ENCODE data around the gene POLR3H.

Gene POLR3H

DNA sequence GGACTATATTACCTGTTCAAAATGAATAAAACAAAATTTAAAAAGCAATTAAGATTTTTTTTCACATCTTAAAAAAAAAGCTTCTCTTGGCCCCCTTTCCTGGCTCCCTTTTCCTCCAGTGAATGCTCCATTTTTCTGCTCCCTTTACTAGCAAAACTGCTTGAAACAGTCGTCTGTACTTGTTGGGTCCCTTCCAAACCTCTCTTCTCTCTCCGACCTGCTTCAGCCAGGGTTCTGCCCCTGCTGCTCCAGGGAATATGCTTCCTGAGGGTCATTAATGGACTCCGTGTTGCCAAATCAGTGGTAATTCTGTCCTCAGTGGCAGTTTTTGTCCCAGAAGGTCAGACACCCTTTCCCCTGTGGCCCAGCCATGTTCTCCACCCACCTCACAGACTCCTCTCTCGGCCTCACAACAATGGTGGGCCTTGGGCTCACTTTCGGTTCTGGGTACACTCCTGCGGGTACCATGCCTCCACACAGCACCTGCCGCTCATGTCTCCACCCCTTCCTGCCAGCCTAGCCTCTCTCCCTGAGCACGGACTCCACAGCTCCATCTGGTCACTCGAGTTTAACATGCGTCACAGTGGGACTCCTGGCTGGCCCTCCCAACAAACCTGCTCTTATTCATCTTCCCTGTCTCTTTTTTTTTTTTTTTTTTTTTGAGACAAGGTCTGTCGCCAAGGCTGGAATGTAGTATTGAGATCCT, 7.8 kb upstream of the POLR3H start:
- TF ChIP-seq GATA2 (IDR thresholded peaks at IDR 0.05; ENCODE audit: low read depth, low read length) (no peak), GATA3 (IDR thresholded peaks at IDR 0.05; ENCODE audit: low read depth, low read length) (no peak)

DNA sequence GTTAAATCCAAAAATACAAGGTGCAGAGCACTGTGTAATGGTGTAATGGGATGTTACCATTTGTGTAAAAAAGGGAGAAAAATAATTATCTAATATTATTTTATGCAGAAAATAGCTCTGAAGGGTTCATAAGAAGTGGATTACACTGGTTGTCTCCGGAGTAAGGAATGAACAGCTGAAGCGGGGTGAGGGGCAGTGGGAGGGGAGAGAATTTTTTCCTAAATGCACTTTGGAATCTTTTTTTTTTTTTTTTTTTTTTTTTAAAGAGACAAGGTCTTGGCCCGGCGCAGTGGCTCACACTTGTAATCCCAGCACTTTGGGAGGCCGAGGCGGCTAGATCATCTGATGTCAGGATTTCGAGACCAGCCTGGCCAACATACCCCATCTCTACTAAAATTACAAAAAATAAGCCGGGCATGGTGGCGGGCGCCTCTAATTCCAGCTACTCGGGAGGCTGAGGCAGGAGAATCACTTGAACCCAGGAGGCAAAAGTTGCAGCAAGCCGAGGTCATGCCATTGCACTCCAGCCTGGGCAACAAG, 6.8 kb upstream of the POLR3H start:
- TF ChIP-seq GATA3 (IDR thresholded peaks at IDR 0.05; ENCODE audit: low read depth, low read length) (no peak), GATA2 (IDR thresholded peaks at IDR 0.05; ENCODE audit: low read depth, low read length) (no peak)

DNA sequence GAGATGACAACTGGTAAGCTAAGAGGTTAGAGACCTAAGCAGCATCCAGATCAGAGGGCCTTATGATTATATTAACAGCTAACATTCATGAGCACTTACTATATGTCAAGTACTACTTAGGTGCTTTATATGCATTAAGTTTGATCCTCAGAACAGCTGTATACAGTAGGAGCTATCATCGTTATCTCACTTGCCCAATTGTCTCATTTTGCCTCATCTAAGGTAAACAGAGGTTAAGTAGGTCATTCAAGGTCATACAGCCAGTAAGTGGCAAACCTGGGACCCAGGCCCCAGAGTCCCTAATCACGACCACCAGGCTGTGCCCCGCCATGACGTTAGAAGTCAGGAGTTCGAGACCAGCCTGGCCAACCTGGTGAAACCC, 4.6 kb upstream of the POLR3H start:
- TF ChIP-seq GATA2 (IDR thresholded peaks at IDR 0.05; ENCODE audit: low read depth, low read length) (no peak), GATA3 (IDR thresholded peaks at IDR 0.05; ENCODE audit: low read depth, low read length) (no peak)

DNA sequence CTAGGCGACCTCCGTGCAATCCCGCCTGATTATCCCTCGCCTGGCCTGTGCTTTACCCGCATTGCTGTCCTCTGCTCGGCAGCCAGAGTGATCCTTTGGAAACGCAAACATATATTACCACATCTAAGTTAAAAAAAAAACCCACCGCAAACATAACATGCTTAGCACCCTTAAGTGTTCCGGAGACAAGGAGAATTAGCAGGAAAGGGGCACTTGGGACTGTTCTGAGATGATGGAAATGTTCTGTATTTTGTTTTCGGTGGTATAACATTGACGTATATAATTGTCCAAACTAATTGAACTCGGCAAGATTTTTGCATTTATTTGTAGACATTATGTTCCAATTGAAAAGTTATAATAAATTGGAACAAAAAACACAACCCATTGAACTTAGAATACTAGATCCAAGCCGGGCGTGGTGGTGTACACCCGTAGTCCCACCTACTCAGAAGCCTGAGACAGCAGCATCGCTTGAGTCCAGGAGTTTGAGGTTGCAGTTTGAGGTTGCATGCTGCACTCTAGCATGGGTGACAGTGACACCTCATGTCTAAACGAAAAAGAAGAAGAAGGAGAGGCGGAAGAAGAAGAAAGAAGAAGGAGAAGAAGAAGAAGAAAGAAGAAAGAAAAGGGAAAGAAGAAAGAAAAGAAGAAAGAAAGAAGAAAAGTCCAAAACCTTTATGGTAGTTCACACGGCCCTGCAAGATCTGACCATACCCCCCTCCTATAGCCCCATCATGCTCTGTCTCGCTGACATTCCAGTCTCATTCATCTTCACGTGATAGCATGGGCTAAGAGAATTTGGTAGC, 604 bp upstream of the POLR3H start:
- TF ChIP-seq GATA3 (IDR thresholded peaks at IDR 0.05; ENCODE audit: low read depth, low read length) (no peak), GATA2 (IDR thresholded peaks at IDR 0.05; ENCODE audit: low read depth, low read length) (no peak)

DNA sequence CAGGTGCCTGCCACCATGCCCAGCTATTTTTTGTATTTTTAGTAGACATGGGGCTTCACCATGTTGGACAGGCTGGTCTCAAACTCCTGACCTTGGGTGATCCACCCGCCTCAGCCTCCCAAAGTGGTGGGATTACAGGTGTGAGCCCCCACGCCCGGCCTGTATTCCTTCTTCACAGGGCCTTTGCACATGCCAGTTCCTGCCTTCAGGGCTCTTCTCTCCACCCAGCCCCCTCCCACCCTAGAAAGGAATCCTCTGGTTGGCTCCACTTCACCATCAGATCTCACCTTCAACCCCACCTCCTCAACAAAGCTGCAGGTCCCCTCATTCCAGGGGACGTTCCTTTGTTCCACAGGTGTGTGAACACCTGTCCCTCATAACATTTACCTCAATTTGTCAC, 2.0 kb downstream of the POLR3H start:
- no peak for TF ChIP-seq GATA3 (IDR thresholded peaks at IDR 0.05; ENCODE audit: low read depth, low read length)
- TF ChIP-seq GATA2 (IDR thresholded peaks at IDR 0.05; ENCODE audit: low read depth, low read length), result no peak

DNA sequence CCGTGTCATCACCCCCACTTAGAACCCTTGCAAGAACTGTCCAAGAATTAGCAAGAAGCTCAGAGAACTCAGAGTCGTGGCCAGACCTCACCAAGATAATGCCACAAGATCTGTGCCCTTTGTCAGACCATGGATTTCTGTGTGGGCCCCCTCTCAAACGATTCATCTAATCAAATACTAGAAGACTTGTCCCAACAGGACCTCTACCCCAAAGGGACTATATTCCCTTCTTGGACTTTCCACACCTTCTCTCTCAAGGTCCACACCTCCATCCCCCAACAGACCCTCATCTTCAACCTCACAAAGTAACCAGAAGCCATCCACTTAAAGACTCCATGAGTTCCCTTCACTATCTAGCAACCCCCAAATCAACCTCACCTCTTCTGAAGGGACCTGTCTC, 2.8 kb downstream of the POLR3H start:
- no peak for TF ChIP-seq GATA2 (IDR thresholded peaks at IDR 0.05; ENCODE audit: low read depth, low read length)
- no peak for TF ChIP-seq GATA3 (IDR thresholded peaks at IDR 0.05; ENCODE audit: low read depth, low read length)

DNA sequence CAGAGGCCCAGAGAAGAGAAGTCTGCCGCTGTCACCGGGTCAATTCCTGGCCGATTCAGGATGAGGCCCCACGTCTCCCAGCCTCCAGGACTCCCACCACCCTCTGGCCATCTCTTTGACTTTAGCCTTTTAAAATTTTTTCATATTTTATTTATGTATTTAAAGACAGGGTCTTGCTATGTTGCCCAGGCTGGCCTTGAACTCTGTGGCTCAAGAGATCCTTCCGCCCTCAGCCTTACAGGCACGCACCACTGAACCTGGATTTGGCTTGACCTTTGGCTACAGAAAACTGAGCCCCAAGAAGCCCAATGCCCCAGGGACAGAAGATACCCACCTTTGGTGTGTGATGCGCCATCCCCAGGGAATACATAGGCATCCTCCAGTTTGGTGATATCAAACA, 3.9 kb downstream of the POLR3H start:
- no peak for TF ChIP-seq GATA3 (IDR thresholded peaks at IDR 0.05; ENCODE audit: low read depth, low read length)
- TF ChIP-seq GATA2 (IDR thresholded peaks at IDR 0.05; ENCODE audit: low read depth, low read length), result no peak

DNA sequence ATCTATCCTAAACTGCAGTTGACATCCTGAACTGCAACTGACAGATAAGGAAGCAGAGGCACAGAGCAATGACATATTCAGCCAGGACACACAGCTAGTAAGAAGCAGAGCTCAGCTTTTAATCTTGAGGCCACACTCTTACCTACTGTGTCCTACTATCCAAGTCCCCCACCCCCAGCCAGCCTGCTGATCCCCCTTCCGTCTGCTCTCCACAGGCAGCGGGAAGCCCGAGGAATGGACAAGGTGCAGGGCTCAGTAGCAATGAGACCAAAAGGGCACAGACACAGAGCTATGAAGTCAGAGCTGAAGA, 4.3 kb downstream of the POLR3H start:
- no peak for TF ChIP-seq GATA3 (IDR thresholded peaks at IDR 0.05; ENCODE audit: low read depth, low read length)
- TF ChIP-seq GATA2 (IDR thresholded peaks at IDR 0.05; ENCODE audit: low read depth, low read length), result no peak

DNA sequence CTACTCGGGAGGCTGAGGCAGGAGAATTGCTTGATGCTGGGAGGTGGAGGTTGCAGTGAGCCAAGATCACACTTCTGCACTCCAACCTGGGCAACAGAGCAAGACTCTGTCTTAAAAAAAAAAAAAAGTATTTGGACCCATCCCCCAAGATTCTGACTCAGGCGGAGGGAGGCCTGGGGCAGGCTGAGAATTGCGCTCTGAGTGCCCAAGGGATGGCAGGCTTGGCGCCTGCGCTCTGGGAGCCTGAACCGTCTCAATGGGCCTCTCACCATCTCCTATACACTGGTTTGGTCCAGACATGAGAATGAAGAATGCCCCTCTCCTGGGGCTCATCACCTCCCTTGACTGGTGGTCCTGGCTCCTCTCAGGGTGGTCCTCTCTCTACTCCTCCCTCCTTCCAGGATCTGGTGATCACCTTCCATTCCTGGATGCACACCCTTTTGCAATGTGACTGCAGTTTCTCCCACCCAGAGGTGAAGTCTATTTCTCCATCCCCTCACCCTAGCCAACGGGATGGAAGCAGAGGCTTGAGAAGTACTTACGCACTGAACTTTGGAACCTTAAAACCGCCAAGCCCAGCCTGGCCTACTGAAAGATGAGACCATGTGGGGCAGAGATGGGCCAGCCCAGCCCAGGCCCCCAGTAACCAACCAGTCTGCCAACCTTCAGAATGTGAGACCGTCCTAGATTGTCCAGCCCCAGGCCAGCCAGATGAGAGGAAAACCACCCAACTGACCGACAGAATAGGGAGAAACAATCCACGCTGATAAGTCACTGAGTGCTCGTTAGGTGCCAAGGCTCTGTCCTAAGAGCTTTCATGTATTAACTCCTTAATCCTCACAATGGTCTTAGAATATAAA, 4.9 kb downstream of the POLR3H start:
- TF ChIP-seq GATA3 (IDR thresholded peaks at IDR 0.05; ENCODE audit: low read depth, low read length) (no peak), GATA2 (IDR thresholded peaks at IDR 0.05; ENCODE audit: low read depth, low read length) (no peak)

DNA sequence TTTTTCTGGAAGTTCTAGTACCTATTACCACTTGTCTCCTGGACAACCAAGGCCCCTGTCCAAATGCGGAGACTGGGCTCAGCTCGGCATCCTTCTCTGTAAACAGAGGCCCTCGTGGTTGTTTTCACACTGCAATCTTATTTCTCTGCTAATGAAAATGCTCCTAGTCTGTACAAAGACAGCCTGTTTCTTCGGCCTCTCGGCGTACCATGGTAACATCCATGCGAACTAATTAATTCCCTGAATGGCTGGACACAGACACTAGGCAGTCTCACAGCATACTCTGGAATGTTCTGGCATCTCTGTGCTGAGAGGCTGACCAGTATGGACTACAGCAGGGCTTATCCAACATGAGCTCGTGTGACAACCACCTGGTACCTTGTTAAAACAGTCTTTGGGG, 5.7 kb downstream of the POLR3H start:
- TF ChIP-seq GATA2 (IDR thresholded peaks at IDR 0.05; ENCODE audit: low read depth, low read length), result no peak
- no peak for TF ChIP-seq GATA3 (IDR thresholded peaks at IDR 0.05; ENCODE audit: low read depth, low read length)

DNA sequence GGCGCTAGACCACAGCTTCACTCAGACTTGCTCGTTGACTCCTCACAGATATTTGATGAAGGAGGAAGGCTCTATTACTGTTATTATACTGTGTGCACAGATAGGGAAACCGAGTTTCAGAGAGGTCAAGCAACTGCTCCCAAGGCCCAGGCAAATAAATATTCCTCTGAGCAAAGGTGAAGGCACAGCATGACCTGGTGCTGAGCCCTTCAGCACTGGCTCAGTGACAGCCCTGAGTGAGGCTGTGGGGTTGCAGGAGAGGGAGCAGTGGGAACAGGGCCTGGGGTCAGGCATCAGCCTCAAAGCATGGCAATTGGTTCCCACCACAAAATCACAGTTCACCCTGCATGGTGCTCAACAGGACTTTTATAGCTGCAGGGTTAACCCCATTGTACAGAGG, 7.1 kb downstream of the POLR3H start:
- TF ChIP-seq GATA3 (IDR thresholded peaks at IDR 0.05; ENCODE audit: low read depth, low read length) (no peak), GATA2 (IDR thresholded peaks at IDR 0.05; ENCODE audit: low read depth, low read length) (no peak)

DNA sequence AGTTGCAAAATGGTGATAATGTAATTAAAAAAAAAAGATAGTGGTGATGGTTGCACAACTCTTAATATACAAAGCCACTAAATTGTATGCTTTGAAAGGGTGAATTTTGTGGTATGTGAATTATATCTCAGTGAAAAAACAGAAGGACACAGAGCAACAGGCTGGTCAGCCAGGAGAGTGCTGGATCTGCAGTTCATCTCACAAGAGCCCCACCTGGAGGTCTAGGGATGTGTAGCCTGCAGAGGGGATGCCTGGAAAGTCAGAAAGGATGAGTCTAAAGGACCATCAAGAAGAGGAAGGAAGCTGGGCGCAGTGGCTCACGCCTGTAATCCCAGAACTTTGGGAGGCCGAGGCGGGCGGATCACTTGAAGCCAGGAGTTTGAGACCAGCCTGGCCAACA, 9.0 kb downstream of the POLR3H start:
- no peak for TF ChIP-seq GATA2 (IDR thresholded peaks at IDR 0.05; ENCODE audit: low read depth, low read length)
- TF ChIP-seq GATA3 (IDR thresholded peaks at IDR 0.05; ENCODE audit: low read depth, low read length), result no peak

DNA sequence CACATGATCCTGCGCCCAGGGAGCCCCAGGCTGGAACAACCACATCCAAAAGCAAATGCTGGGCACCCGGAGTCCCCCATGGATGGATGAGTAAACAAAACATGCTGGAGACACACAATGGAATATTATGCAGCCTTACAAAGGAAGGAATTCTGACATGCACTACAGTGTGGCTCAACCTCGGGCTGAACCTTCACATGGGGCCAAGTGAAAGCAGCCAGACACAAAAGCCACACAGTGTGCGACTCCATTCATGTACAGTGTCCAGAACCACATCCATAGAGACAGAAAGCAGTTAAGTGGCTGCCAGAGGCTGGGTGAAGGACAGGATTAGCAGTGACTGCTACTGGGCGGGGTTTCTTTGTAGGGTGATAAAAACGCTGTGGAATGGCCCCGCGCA, 10.1 kb downstream of the POLR3H start:
- TF ChIP-seq GATA3 (IDR thresholded peaks at IDR 0.05; ENCODE audit: low read depth, low read length) (no peak), GATA2 (IDR thresholded peaks at IDR 0.05; ENCODE audit: low read depth, low read length) (no peak)

Data from SH-SY5Y (cell line).